Embryonic facial prominence (tissue), 1 donor: ENCODE measurements around the gene PDE1A.
"Not testable (repeated sequence)": the region's sequence is repeated elsewhere in the genome, so short reads cannot be mapped to it uniquely, and the experiment has no call there.

Experiments
- DNase-seq: peaks from one replicate; pipeline ENCODE4 v3.0.0-alpha.2; 2016; ENCODE audit errors: extremely low spot score

Gene PDE1A

DNA sequence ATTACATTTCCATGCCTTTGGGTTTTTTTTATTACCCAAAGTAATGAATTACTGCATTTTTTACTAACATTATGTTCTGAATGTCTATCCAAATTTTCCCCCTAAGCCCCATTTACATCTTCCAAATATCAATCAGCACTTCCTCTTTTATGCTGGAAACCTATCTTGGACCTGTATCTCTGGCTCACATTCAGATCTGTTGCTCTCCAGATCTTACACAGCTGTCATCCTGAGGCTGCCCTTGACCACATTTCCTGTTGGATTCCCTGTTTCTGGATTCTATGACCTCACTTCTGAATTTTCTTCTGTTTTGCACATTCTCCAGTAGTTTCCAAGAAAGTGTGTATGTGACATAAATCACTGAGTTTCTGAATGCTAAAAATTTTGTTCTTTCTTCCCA is 146.7 kb downstream of the PDE1A start:
- no peak for DNase-seq

DNA sequence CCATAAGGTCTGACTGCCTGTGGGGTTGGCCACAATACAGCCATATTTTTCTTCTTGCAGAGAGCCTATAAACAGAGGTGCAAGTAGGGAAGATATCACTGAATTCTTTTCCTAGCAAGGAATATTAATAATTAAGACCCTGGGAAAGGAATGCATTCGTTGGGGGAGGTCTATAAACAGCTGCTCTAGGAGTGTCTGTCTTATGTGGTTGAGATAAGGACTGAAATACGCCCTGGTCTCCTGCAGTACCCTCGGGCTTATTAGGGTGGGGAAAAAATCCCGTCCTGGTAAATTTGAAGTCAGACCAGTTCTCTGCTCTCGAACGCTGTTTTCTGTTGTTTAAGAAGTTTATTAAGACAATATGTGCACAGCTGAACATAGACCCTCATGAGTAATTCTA is 150.2 kb downstream of the PDE1A start:
- not testable (repeated sequence) for DNase-seq

DNA sequence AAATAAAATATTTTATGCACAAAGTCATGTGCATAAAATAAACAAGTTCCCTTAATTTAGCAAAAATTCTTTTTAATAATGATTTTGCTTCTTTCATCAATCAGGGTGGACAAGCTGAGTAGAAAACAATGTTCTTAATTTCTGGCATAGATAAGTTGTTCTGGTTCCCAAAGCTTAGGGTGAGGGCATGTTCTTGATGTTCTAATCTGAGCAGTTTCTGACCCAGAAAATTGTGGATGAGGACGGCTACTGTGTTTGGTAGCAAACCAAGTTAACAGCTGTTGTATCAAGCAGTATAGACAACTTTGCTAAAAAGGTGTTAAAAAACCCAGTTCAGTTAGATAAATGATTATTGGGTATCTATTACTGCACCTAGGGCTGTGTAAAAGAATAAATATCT is 158.9 kb downstream of the PDE1A start:
- no peak for DNase-seq

DNA sequence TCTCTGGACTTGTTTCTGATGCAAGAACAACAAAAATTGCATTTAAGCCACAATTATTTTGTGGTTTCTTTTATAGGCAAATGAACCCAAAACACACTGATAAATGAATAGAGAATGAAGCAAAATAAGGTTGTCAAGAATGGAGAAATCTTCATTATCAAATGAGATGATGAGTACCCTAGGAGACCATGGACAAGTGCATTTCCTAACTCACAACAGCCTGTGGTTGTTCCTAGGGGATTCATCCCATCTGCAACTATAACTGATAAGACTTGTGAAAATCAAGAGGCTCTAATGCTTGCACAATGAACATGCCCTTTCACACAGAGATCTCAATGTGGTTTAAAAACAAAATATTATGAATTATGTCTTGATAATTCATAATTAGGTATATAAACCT is 159.9 kb downstream of the PDE1A start:
- DNase-seq, result no peak

DNA sequence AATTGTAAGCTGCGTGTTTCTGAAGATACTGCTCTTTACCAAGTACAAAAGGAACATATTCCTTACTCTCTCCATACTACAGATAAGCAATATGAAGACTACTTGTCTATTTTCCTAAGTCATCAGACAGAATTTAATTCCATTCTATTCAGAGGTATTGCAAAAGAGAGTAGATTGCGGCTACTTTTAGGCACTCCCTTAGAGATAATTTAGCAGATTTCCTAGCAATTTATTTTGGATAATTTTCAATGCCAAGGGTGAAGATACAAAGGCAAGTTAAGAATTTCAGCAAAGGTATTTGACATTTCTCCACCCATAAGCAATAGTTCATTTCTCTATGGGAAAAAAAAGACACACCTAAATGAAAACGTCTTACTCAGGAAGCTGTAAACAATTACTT is 161.1 kb downstream of the PDE1A start:
- no peak for DNase-seq

DNA sequence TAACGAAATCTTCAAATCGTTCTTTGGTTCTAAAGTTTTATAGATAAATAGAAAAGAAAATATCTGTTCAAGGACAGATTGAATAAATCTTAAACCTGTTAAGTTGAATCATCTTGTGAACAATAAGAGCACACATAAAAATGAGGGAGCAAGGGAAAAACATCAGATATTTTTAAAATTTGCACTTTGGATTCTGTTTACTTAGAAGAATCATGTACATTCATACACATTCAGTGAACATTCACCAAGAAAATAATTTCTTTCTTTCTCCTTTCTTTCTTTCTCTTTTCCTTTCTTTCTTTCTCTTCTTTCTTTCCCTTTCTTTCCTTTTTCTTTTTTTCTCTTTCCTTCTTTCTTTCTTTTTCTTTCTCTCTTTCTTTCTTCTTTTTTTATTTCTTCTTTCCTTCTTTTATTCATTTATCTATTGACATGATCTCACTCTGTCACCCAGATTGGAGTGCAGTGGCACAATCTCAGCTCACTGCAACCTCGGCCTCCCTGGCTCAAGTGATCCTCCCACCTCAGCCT is 164.9 kb downstream of the PDE1A start:
- no peak for DNase-seq

DNA sequence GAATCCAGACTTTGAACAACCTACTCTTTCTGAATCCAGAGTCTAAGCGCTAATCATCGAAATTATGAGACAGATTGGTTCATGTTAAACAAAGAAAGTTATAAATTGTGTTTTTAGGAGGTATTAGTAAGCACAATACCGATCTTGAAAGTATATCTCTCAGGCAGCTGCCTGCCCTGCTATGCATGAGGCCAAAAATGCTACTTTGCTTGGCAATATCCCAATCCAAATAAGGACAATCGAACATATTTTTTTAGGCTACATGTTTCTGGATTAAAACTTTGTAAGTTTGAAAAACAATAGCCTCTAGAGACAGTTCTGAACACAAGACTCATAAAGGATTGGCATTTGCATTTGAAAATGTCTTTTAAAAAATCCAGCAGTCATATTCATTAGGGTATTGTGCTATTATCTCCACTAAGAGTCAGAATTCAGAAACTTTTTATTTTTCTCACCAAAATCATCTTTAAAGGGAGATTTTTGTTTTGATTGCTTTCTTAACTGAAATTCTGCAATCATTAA is 167.1 kb downstream of the PDE1A start:
- no peak for DNase-seq

DNA sequence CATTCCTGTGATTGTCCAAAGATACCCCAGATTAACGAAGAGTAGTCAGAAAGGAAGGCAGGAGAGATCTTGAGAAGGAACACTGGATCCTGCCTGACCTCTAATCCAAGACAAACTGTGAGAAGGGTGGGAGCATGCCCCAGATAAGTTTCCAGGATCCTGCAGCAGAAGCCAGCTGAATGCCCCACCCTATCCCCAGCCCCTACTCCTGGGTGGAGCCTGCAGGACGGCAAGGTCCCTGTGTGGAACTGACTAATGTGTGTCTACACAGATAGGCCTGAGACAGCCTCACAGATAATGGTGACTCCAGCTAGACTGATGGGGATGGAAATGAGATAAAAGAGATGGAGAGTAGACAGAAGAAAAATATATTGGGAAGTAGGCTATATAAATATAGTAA is 174.3 kb downstream of the PDE1A start:
- DNase-seq, result no peak

DNA sequence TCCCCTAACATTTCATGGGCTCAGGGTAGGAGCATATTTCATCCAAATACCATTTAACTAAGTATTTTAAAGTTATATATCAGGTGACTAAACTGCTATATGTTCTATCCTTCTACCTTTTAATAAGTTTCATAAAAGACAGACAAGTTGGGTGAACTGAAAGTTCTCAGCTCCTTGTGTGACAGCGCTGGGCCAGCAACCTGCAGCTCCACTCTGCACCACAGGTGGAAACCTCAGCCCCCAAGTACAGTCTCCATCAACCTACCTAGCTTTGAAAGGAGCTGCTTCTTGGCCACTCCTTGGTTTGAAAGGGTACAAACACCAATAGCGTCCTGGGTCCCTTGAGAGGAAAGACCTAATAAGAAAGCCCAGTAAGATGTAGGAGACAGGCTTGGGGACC is 177.9 kb downstream of the PDE1A start:
- no peak for DNase-seq

DNA sequence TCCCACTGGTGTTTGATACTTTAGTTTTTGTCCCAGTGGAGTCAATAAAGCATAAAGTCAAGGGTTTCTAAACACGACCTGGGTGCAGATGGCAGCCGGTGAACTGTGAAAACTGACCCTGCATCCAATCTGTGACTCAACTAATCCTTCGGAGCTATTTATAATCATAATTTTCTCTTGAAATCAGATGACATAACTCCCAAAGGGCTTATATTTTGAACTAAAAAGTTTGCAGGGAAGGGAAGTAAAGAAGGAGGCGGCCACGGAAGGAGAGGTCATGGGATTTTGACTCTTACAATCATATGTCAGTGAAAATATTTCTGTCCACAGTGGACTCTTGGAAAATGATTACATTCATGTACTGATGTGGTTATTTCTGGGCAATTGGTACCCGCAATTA is 178.5 kb downstream of the PDE1A start:
- no peak for DNase-seq

DNA sequence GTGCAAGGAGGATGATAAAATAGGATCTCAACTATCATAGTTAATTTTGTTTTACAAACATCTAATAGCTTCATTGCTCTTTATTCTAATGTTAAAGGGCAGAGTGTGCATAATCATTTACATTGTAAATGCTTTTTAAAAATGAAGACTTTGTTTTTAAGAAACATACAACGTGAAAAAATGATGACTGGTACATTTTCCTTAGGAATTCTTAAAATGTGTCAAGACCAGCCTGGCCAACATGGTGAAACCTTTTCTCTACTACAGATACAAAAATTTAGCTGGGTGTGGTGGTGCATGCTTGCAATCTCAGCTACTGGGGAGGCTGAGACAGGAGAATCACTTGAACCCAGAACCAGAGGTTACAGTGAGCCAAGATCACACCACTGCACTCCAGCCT is 179.0 kb downstream of the PDE1A start:
- DNase-seq, result no peak

DNA sequence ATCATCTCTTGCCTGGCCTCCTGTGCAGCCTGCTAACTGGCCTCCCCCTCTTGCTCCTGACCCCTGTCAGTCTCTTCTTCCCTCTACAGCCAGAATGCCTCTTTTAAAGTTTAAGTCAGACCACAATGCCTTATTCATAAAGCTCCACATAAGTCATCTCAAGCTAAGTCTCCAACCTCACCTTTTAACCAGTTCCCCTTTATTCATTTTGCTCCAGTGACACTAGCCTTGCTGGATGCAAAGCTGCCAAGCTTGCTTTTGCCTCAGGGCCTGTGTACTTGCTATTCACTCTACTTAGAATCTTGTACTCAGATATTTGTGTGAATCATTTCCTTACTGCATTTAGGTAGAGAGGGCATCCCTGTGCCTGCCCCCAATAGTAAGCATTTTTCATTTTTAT is 180.9 kb downstream of the PDE1A start:
- DNase-seq, result no peak

DNA sequence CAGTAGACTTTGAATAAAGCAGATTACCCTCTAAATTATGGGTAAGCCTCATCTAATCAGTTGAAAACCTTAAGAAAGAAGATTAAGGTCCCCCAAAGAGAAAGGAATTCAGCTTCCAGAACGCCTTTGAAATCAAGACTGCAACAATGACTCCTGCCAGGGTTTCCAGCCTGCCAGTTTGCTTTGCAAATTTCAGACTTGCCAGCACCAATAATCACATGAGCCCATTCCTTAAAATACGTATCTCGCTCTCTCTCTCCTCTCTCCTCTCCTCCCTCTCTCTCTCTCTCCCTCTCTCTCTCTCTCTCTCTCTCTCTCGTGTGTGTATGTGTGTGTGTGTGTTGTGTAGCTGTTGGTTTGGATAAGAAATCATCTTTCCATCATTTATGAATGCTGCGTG is 184.2 kb downstream of the PDE1A start:
- no peak for DNase-seq

DNA sequence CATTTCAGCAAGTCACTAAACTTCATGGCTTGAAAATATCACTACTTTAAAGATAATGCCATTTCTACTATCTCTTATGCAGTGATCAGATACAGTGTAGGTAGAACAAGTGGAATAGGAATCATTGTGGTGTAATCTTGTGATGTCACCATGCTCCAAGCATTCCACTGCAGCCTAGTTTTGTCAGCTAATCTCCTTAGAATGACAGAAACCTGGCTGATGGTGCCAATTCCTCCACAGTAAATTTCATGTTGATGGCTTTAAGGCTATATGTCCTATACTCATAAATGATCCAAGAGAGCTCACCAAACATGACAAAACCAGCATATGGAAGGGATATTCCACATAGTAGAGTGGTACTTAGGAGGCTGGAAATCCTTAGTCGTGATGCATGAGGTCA is 184.9 kb downstream of the PDE1A start:
- DNase-seq, result no peak

DNA sequence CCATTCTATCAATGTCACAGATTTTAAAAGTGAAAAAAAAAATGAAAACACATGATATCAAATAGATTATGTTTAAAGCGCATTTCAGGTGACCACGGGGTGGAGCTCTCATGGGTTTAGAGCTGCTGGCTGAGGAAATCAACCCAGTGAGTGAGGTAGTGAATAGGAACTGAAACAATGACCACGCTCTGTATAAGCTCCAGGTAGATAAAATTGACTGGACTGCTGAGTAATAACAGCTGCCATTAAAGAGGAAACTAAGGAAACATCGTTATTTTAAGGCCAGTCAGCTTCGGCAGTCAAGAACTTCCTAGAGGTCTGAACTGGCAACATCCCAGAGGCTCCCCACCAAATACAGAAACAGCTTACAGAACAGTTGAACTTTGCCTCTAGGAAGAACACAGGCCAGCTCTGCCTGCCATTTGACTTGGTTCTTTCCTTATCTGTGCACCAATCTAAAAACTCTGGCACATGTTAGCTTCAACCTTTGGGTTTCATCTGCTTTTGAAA is 185.9 kb downstream of the PDE1A start:
- DNase-seq, result no peak

DNA sequence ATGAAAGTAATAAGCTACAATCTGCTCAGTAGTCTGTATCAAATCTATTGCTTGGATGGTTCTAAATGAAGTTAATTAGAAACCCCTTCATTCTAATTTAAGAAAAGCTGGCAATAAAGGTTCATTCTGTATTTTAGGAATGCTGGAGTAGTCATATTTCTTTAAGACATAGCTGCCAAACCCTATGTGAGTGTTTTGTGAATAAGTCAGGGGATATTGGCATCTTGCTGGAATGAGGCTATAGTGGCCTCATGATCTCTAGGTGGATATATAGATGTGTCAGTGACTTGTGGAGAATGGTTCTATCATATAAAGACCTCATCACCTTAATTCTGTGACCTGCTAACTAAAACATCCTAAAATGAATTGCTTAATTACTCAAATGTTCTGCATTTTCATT is 196.3 kb downstream of the PDE1A start:
- no peak for DNase-seq

DNA sequence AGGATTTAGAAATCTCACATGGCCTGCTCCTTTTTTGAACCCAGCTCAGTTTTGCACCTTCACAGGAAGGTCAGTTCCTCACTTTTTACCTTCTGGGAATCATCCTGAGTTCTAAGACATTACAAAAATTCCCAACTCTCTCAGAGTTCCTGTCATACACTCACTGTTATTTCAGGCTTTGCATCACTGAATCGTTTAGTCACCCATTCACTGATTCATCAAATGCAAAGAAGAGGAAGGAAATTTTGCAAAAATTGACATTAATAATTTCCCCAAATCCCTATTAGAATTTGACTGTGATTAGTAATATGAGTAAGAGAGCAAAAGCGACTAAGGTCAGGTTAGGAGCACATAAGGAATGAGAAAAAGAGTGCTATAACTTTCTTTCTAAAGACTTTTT is 197.5 kb downstream of the PDE1A start:
- no peak for DNase-seq

DNA sequence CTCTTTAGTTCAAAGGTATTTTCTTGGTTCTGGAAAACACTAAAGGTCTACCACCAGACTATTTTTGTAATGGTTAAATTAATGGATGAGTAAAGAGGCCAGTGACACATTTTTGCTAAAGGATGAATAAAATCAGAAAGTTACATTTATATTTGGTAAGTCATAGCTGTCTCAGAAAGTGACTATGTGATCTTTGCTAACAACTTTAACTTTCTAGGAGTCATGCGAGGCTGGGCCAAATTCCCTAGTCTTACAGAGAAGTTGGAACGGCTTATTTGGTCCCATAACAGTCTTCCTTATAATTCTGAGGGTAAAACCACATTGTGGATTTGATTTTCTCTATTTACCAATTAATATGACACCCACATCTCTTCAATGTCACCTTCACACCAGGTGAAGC is 198.1 kb downstream of the PDE1A start:
- DNase-seq, result no peak

DNA sequence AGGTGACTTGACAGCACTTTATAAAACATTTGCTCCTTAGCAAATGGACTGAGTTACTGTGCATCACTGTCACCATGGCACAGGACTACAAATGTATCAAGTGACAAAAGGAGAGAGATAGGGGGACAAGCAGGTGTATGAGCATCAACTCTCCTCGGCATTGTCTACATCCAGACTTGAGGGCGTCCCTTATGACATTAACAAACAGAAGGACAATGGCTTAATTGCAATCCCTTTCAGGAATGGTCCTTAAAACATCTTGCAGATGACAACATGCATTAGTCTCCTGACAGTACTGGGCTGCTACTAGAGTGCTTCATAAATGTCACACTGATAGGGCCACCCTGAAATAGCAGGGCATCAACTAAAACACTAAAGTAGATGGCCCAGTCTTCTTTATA is 198.8 kb downstream of the PDE1A start:
- DNase-seq, result no peak

DNA sequence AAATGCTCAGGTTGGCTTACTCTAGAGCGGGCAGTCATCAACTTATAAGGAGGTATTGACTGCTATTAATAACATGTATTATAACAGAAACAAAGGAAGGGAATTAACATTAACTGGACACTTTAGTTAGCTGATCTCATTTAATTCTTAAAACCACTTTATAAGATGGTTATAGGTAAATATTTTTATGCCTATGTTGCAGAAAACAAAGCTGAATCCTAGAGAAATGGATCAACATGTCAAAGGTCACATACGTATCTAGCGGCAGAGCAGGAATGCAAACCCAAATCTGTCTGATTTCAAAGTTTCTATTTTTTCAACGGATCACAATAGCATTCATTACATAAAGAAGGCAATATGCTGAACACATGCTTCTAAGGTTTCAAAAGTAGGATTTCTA is 200.0 kb downstream of the PDE1A start:
- no peak for DNase-seq

DNA sequence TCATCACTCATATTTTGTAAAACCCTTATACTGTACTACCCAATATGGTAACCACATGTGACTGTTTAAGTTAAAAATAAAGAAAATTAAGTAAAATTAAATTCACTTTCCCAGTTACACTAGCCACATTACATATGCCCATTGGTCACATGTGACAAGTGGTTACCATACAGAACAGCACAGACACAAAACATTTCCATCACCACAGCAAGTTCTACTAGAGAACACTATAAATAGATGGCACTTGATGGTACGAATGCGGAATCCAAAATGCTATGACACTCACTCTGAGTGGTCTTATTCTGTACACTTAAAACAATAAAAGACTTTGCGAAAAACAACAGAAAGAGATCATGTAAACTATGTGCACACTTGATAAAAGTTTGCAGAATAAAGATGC is 202.2 kb downstream of the PDE1A start:
- no peak for DNase-seq

DNA sequence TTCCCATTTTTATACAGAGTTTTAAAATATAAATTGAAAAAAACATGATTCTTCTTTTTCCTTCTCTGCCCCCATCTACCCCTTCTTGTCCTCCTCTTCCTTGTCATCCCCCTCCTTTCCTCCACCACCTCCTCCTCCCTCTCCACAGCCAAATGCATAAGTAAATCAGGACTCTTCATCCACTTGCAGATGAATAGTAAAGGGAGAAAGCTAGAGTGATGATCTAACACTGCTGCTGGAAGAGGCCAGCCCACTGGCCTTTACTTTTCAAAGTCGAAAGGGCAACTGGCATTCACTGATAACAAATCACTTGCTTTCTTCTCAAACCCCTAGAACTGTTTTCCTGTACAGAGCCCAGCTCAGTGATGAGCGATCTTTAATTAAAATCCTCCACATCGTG is 205.8 kb downstream of the PDE1A start:
- no peak for DNase-seq

DNA sequence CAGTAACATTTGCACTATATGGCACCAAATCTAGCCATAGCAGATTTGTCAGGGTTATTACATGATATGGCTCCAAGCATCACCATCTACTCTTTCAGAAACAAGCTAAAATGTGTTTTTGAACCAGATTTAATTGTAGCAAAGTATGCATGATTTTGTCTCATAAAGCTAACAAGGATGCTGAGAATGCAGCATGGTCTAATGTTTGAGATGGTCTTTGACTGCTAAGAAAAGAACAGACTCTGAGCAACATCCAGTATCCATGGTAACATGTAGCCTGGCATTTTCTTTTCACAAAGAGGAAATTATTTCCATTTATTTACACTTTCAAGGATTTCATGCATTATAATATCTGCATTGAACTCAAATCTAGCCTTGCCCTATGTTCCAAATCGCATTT is 206.5 kb downstream of the PDE1A start:
- DNase-seq, result no peak

DNA sequence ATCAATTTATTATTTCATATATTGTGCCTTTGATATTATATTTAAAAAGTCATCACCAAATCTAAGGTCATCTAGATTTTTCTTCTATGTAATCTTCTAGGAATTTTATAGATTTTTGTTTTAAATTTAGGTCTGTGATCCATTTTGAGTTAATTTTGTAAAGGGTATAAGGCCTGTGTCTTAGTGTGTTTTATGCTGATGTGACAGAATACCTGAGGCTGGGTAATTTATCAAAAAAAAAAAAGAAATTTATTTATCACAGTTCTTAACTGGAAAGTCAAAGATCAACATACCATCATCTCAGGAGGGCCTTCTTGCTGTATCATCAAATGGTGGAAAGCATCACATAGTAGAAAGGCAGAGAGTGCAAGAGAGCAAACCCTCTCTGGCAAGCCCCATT is 216.2 kb downstream of the PDE1A start:
- DNase-seq, result no peak
